Caco-2 (cell line): ENCODE measurements around the gene AFAP1L1. TPM values are rescaled to one million over a fixed set of nuclear protein-coding genes. Genes with fewer than 3 reads are reported as not detected.

Source experiments
- BruUV-seq: library from RNA; stranded (reverse); fragments of 400-500 nt; replicated peaks from 2 replicates; lab custom pipeline; 2021; lab: Mats Ljungman, UMichigan
- CTCF ChIA-PET: fragments of 300-600 bp; sonication (Branson Sonifier 250); formaldehyde crosslinking; loops from one replicate; lab custom pipeline; 2022; ENCODE audit warnings: antibody characterized with exemption; lab: Charles Lee
- POLR2A ChIA-PET: fragments of 300-600 bp; sonication (Branson Sonifier 250); formaldehyde crosslinking; loops from one replicate; lab custom pipeline; 2022; ENCODE audit warnings: antibody characterized with exemption; lab: Charles Lee
- DNase-seq, 2 experiments: peaks; one replicate each; pipeline versions ENCODE4 v3.0.0 to v3.0.0-alpha.2; 2020 to 2022
- H3K27me3 ChIP-seq: replicated peaks from 2 replicates; pipeline ENCODE4 v1.6.0; 2011; ENCODE audit warnings: low read length; ENCODE audit not compliant: control insufficient read depth, insufficient read depth
- H3K36me3 ChIP-seq: 2 replicates; pipeline ENCODE4 v1.5.1; 2011; ENCODE audit warnings: low read length; ENCODE audit not compliant: control insufficient read depth, insufficient read depth
- H3K4me1 ChIP-seq: fragments of 250-450 bp; sonication (Bioruptor Pico); 2 replicates; pipeline ENCODE4 v1.5.1; 2020; ENCODE audit warnings: mild to moderate bottlenecking
- H3K4me3 ChIP-seq: 2 replicates; pipeline ENCODE4 v1.5.1; 2011; ENCODE audit warnings: low read depth, mild to moderate bottlenecking, control low read depth, low read length
- H3K9me3 ChIP-seq: fragments of 250-450 bp; sonication (Bioruptor Pico); 2 replicates; pipeline ENCODE4 v1.5.1; 2020; ENCODE audit warnings: mild to moderate bottlenecking, moderate library complexity
- H3K27ac Mint-ChIP-seq: one replicate; pipeline ENCODE4 v1.8.0; 2022; ENCODE audit warnings: mixed read lengths; ENCODE audit not compliant: unreplicated experiment
- H3K27me3 Mint-ChIP-seq: one replicate; pipeline ENCODE4 v1.8.0; 2022; ENCODE audit warnings: mixed read lengths; ENCODE audit not compliant: insufficient read depth, unreplicated experiment
- H3K36me3 Mint-ChIP-seq: one replicate; pipeline ENCODE4 v1.8.0; 2022; ENCODE audit warnings: mild to moderate bottlenecking, mixed read lengths; ENCODE audit not compliant: insufficient read depth, unreplicated experiment
- H3K4me1 Mint-ChIP-seq: one replicate; pipeline ENCODE4 v1.8.0; 2022; ENCODE audit warnings: low read depth, mixed read lengths; ENCODE audit not compliant: unreplicated experiment
- H3K4me3 Mint-ChIP-seq: one replicate; pipeline ENCODE4 v1.8.0; 2022; ENCODE audit warnings: mild to moderate bottlenecking, moderate library complexity, mixed read lengths; ENCODE audit not compliant: unreplicated experiment
- H3K9me3 Mint-ChIP-seq: one replicate; pipeline ENCODE4 v1.8.0; 2022; ENCODE audit warnings: mixed read lengths; ENCODE audit not compliant: unreplicated experiment
- intact Hi-C: fragments of 100-400 bp; cut with micrococcal nuclease; formaldehyde crosslinking; loops from one replicate; pipeline ENCODE4 v1.10.0; 2022; ENCODE audit not compliant: unreplicated experiment
- total RNA-seq: library from RNA; stranded (reverse); gene quantifications from 2 replicates; pipeline ENCODE4 v1.2.3, GENCODE V29; 2022
- TF ChIP-seq, protein P1 (sequence below), 2 experiments: fragments of 200-600 bp in 1 of 2; IDR thresholded peaks; 1 replicate in 1 of 2; 2 replicates in 1 of 2; pipeline versions ENCODE4 v1.5.1 to v1.8.0; 2011 to 2022; ENCODE audit warnings: antibody characterized with exemption in 1 of 2, control low read depth in 1 of 2, inconsistent platforms in 1 of 2, low read depth in 1 of 2, low read length in 1 of 2, mild to moderate bottlenecking in 1 of 2, moderate library complexity in 1 of 2; ENCODE audit not compliant: insufficient read depth in 1 of 2, severe bottlenecking in 1 of 2, unreplicated experiment in 1 of 2

Gene AFAP1L1
- total RNA-seq, 1 experiment from 2014 or later = 0.45 TPM

DNA sequence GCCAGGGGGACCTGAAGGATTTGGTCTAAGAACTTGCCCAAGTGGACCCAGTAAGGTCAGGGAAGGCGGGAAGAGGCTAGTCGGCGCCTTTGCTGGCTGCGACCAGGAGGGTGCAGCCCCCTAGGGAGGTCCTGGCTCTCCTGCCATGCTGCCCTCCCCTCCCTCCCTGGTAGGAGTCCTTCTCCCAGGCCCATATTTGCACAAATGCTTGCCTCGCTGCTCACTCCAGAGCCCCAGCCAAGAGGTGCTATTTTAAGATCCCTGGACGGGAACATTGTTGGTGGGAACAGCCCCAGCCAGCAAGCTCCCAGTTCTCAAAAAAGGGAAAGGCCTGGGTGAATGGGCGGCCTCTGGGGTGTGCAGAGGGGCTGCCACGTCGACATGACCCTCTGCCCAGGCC is 111.7 kb downstream of the AFAP1L1 start:
- Mint-ChIP-seq H3K27ac (no peak overlapping the region), H3K27me3 (no peaks in the 10 kb centered on the region), H3K4me1 (peaks cover 11% of the 10 kb centered on the region), H3K4me3 (no peak overlapping the region), H3K36me3 (no peaks in the 10 kb centered on the region), H3K9me3 (no peaks in the 10 kb centered on the region)
- no peak overlapping the region for H3K4me3 ChIP-seq
- TF ChIP-seq, protein P1, sequence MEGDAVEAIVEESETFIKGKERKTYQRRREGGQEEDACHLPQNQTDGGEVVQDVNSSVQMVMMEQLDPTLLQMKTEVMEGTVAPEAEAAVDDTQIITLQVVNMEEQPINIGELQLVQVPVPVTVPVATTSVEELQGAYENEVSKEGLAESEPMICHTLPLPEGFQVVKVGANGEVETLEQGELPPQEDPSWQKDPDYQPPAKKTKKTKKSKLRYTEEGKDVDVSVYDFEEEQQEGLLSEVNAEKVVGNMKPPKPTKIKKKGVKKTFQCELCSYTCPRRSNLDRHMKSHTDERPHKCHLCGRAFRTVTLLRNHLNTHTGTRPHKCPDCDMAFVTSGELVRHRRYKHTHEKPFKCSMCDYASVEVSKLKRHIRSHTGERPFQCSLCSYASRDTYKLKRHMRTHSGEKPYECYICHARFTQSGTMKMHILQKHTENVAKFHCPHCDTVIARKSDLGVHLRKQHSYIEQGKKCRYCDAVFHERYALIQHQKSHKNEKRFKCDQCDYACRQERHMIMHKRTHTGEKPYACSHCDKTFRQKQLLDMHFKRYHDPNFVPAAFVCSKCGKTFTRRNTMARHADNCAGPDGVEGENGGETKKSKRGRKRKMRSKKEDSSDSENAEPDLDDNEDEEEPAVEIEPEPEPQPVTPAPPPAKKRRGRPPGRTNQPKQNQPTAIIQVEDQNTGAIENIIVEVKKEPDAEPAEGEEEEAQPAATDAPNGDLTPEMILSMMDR (IDR thresholded peaks at IDR 0.05; ENCODE audit: insufficient read depth in 1 of 2, low read depth in 1 of 2, low read length in 1 of 2, severe bottlenecking in 1 of 2, unreplicated experiment in 1 of 2) = no peak
- no peaks in the 10 kb centered on the region for H3K27me3 ChIP-seq
- intact Hi-C loops = no loop called here
- CTCF ChIA-PET = no interaction called here
- 0 out of 2 replicates have a peak, but pooled peaks cover 6% of the 10 kb centered on the region for H3K4me1 ChIP-seq
- no peaks in the 10 kb centered on the region for H3K9me3 ChIP-seq
- BruUV-seq = no TSS peak
- no peaks in the 10 kb centered on the region for H3K36me3 ChIP-seq
- no peak for DNase-seq
- POLR2A ChIA-PET = no interaction called here

DNA sequence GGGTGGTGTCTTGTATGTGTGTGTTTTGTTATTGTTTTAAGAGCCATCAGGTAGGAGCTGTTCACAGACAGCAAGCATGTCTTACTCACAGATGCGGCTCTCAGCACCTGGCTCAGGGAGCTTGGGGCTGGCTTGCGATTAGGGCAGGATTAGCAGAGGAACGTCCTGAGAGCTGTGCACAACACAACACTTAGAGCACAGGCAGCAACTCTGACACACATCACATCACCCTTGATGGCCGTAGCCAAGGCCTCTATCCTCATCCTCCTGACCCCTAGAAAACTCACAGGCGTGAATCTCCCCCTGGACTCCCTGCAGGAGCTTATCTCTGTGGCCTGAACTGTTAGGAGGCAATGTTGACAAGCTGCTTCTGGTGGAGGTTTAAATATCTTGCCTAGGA is 114.5 kb downstream of the AFAP1L1 start:
- H3K4me3 ChIP-seq = no peak overlapping the region
- H3K27ac Mint-ChIP-seq = no peak overlapping the region
- H3K36me3 ChIP-seq = no peaks in the 10 kb centered on the region
- H3K4me1 Mint-ChIP-seq = peaks cover 11% of the 10 kb centered on the region
- no peaks in the 10 kb centered on the region for H3K9me3 Mint-ChIP-seq
- TF ChIP-seq, protein P1 (IDR thresholded peaks at IDR 0.05; ENCODE audit: insufficient read depth in 1 of 2, low read depth in 1 of 2, low read length in 1 of 2, severe bottlenecking in 1 of 2, unreplicated experiment in 1 of 2) = no peak
- no peaks in the 10 kb centered on the region for H3K9me3 ChIP-seq
- no peaks in the 10 kb centered on the region for H3K36me3 Mint-ChIP-seq
- BruUV-seq = no TSS peak
- H3K27me3 ChIP-seq = no peaks in the 10 kb centered on the region
- intact Hi-C loops = no loop called here
- CTCF ChIA-PET = interaction anchor here (1.3 kb wide), 1 partner anchor 56 kb away, joined by 3 read pairs; no protein-coding TSS in a partner anchor
- H3K27me3 Mint-ChIP-seq = no peaks in the 10 kb centered on the region
- no peak for DNase-seq
- H3K4me1 ChIP-seq = no peaks in the 10 kb centered on the region
- POLR2A ChIA-PET = no interaction called here
- H3K4me3 Mint-ChIP-seq = no peak overlapping the region

DNA sequence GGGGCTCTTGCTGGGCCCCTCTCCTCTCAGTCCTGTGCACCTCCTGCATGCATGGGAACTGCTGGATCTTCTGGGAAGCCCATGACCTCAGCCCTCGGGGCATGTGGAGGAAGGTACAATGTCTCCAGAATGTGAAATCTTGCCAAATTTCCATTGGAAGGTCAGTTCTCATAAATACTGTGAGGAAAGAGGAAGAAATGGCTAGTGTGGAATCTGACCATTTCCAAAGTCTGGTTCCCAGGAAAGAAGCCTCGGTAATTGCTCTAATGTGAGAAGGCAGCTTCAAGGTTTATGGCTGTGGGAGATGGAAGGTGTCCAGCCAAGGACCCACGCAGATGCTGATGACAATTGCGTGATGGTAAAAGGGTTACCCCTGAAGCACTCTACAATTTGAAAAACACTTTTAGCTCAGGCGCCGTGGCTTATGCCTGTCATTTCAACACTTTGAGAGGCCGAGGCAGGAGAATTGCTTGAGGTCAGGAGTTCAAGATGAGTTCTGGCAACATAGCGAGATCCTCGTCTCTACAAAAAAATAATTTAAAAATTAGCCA is 115.5 kb downstream of the AFAP1L1 start:
- no peak overlapping the region for H3K27ac Mint-ChIP-seq
- H3K4me3 ChIP-seq = no peak overlapping the region
- no TSS peak for BruUV-seq
- TF ChIP-seq, protein P1 (IDR thresholded peaks at IDR 0.05; ENCODE audit: insufficient read depth in 1 of 2, low read depth in 1 of 2, low read length in 1 of 2, severe bottlenecking in 1 of 2, unreplicated experiment in 1 of 2) = no peak
- ChIA-PET POLR2A (no interaction called here), CTCF (interaction anchor here (0.7 kb wide), 1 partner anchor 36 kb away, joined by 4 read pairs; no protein-coding TSS in a partner anchor)
- peaks cover under 1% of the 10 kb centered on the region for H3K4me1 Mint-ChIP-seq
- DNase-seq = no peak
- no peaks in the 10 kb centered on the region for H3K27me3 Mint-ChIP-seq
- H3K4me3 Mint-ChIP-seq = no peak overlapping the region
- no peaks in the 10 kb centered on the region for H3K36me3 Mint-ChIP-seq
- no peaks in the 10 kb centered on the region for H3K4me1 ChIP-seq
- no peaks in the 10 kb centered on the region for H3K27me3 ChIP-seq
- no peaks in the 10 kb centered on the region for H3K9me3 ChIP-seq
- no peaks in the 10 kb centered on the region for H3K9me3 Mint-ChIP-seq
- intact Hi-C loops = no loop called here
- no peaks in the 10 kb centered on the region for H3K36me3 ChIP-seq
